ENCODE results near the gene C1GALT1.
"Not testable (repeated sequence)": the region's sequence is repeated elsewhere in the genome, so short reads cannot be mapped to it uniquely, and the experiment has no call there.

C1GALT1 gene

DNA sequence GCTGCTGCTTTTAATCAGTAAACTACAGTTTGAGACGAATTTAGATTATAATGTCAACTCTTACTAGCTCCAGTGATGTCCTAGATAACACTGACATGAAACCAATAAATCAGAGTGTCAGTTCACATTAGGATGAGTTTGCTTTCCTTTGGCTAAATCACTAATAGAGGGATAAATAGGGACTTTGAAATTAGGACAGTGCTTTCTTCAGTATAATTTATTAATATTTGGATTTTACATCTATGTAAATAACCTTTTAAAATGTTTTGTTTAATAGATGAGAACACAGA lies 55.6 kb downstream of the C1GALT1 start:
- TF ChIP-seq CTCF (conservative IDR thresholded peaks at IDR 0.05; ENCODE audit: low read depth, low read length) = no peak
- no peak for DNase-seq (ENCODE audit: low read depth)
- no peak overlapping the region for H3K4me3 ChIP-seq (ENCODE audit: low read length)

GRCh38 chr7:7239346-7239745 lies 57.0 kb downstream of the C1GALT1 start:
- no peak for TF ChIP-seq CTCF (conservative IDR thresholded peaks at IDR 0.05; ENCODE audit: low read depth, low read length)
- no peak for DNase-seq (ENCODE audit: low read depth)

GRCh38 chr7:7242899-7243298 lies 60.6 kb downstream of the C1GALT1 start:
- no peak for TF ChIP-seq CTCF (conservative IDR thresholded peaks at IDR 0.05; ENCODE audit: low read depth, low read length)
- H3K4me3 ChIP-seq (ENCODE audit: low read length) = no peak overlapping the region
- DNase-seq (ENCODE audit: low read depth) = no peak

More at GRCh38 chr7:7239346-7239745, 57.0 kb downstream of the C1GALT1 start:
- no peak overlapping the region for H3K4me3 ChIP-seq (ENCODE audit: low read length)

DNA sequence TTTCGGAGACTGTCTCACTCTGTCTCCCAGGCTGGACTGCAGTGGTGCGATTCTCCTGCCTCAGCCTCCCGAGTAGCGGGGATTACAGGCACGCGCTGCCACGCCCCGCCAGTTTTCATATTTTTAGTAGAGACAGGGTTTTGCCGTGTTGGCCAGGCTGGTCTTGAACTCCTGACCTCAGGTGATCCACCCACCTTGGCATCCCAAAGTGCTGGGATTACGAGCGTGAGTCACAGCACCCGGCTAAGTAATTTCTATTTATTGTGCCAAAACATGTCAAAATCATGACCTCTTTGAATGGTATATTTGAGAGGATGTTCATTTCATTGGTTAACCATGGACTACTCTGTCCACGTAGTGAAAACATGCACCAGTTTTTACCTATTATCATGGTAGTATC lies 62.9 kb downstream of the C1GALT1 start:
- H3K4me3 ChIP-seq (ENCODE audit: low read length) = not testable (repeated sequence)

DNA sequence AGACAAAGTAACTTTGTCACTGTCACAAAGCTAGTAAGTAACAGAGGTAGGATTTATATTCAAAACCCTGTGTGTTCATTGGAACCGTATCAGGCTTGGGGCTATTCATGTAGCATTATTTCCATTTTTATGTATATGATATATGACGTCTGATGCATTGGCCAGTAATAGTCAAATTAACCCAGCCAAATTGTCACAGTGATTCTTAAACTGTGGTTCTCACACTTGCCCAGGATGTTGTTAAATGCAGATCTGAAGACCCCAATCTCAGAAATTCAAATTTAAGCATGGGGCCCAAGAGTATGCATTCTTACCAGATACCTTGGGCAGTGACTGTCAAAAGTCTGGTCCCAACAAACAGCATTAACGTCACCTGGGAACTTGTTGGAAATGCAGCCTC lies 63.9 kb downstream of the C1GALT1 start:
- no peak for DNase-seq (ENCODE audit: low read depth)
- no peak overlapping the region for H3K4me3 ChIP-seq (ENCODE audit: low read length)
- TF ChIP-seq CTCF (conservative IDR thresholded peaks at IDR 0.05; ENCODE audit: low read depth, low read length) = no peak

More for the DNA sequence above, 62.9 kb downstream of the C1GALT1 start:
- not testable (repeated sequence) for DNase-seq (ENCODE audit: low read depth)

GRCh38 chr7:7247658-7248057 lies 65.3 kb downstream of the C1GALT1 start:
- no peak for DNase-seq (ENCODE audit: low read depth)
- no peak overlapping the region for H3K4me3 ChIP-seq (ENCODE audit: low read length)
- TF ChIP-seq CTCF (conservative IDR thresholded peaks at IDR 0.05; ENCODE audit: low read depth, low read length) = no peak

DNA sequence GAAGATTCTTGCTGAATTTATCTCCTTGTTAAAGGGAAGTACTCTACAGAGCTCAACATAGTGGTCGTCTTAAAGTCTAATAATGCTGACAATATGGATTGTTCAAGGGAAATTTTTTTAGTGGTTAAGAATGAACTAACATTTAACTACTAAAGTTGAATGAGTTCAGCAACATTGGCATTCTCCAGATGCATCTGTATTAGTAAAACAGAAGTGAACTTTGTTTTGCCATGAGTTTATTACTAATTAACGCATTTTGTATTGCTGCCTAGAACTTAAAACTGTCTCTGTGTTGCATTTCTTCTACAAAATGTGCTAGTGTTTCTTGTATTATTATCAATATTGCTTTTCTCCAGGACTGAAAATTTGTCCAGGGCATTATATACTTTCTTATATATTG lies 67.5 kb downstream of the C1GALT1 start:
- no peak for TF ChIP-seq CTCF (conservative IDR thresholded peaks at IDR 0.05; ENCODE audit: low read depth, low read length)
- DNase-seq (ENCODE audit: low read depth) = no peak
- H3K4me3 ChIP-seq (ENCODE audit: low read length) = no peak overlapping the region

GRCh38 chr7:7251742-7252141 lies 69.4 kb downstream of the C1GALT1 start:
- no peak for DNase-seq (ENCODE audit: low read depth)
- TF ChIP-seq CTCF (conservative IDR thresholded peaks at IDR 0.05; ENCODE audit: low read depth, low read length) = no peak
- no peak overlapping the region for H3K4me3 ChIP-seq (ENCODE audit: low read length)

All from retinal pigment epithelial cell (primary cell).